ENCODE data around the gene KCTD13.

DNA sequence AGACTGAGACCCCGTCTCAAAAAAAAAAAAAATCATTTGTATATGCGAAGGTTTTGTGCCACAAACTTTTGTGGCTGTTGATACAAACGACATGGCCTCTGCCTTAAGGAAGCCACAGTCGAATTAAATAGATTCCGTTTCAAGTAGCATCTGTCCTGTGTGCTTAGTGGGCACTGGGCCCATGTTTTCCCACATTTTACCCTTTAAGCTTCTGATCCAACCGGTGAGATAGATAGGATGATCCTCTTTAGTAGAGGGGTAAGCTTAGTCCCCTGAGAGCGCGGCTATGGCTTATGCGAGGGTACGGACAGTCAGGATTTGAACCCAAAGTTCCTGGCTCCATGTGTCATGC, 35.1 kb upstream of the KCTD13 start:
- TF ChIP-seq, protein P1, sequence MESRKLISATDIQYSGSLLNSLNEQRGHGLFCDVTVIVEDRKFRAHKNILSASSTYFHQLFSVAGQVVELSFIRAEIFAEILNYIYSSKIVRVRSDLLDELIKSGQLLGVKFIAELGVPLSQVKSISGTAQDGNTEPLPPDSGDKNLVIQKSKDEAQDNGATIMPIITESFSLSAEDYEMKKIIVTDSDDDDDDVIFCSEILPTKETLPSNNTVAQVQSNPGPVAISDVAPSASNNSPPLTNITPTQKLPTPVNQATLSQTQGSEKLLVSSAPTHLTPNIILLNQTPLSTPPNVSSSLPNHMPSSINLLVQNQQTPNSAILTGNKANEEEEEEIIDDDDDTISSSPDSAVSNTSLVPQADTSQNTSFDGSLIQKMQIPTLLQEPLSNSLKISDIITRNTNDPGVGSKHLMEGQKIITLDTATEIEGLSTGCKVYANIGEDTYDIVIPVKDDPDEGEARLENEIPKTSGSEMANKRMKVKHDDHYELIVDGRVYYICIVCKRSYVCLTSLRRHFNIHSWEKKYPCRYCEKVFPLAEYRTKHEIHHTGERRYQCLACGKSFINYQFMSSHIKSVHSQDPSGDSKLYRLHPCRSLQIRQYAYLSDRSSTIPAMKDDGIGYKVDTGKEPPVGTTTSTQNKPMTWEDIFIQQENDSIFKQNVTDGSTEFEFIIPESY (IDR thresholded peaks at IDR 0.05; ENCODE audit: extremely low read depth, insufficient replicate concordance, low read length), result no peak
- TF ChIP-seq EGR1 (IDR thresholded peaks at IDR 0.05; ENCODE audit: low read depth), result no peak
- no peak for TF ChIP-seq EZH2 (IDR thresholded peaks at IDR 0.05)
- no peak for TF ChIP-seq CEBPB (IDR thresholded peaks at IDR 0.05; ENCODE audit: low read depth)
- no peak for TF ChIP-seq JUND (IDR thresholded peaks at IDR 0.05)

Measured in HCT116 (cell line).